Common myeloid progenitor, CD34-positive (primary cell): ENCODE results near the gene CDC42EP3.
A peak's percentile ranks its signal among the peaks of the same experiment; 100 is the strongest.

ENCODE experiments used
- CTCF ChIA-PET: fragments of 350-600 bp; sonication (Branson Sonifier 250); formaldehyde crosslinking; loops from one replicate; lab custom pipeline; 2021; ENCODE audit warnings: antibody characterized with exemption; lab: Charles Lee
- POLR2A ChIA-PET: fragments of 350-600 bp; sonication (Branson Sonifier 250); formaldehyde crosslinking; loops from one replicate; lab custom pipeline; 2021; ENCODE audit warnings: antibody characterized with exemption; lab: Charles Lee
- DNase-seq, 3 donors: peaks; one replicate each; pipeline versions ENCODE4 v3.0.0 to v3.0.0-alpha.2; 2013
- H3K27ac ChIP-seq, 2 experiments: 1 replicate in 1 of 2; 2 replicates in 1 of 2; pipeline ENCODE4 v1.7.0; 2013; ENCODE audit warnings: inconsistent platforms in 2 of 2, low read length in 2 of 2, mild to moderate bottlenecking in 2 of 2, low read depth in 1 of 2, moderate library complexity in 1 of 2; ENCODE audit not compliant: severe bottlenecking in 2 of 2, insufficient read depth in 1 of 2, poor library complexity in 1 of 2
- H3K27me3 ChIP-seq, 5 experiments: replicated peaks in 2 of 5; 1 replicate in 3 of 5; 2 replicates in 2 of 5; pipeline versions ENCODE4 v1.6.1 to v1.7.0; 2013; ENCODE audit warnings: low read length in 4 of 5, mild to moderate bottlenecking in 2 of 5, moderate library complexity in 2 of 5, inconsistent platforms in 1 of 5; ENCODE audit not compliant: insufficient read depth in 5 of 5, control insufficient read depth in 4 of 5
- H3K36me3 ChIP-seq, 4 experiments: 1 replicate in 2 of 4; 2 replicates in 2 of 4; pipeline versions ENCODE4 v1.6.1 to v1.7.0; 2013; ENCODE audit warnings: low read length in 3 of 4, control low read depth in 1 of 4, mild to moderate bottlenecking in 1 of 4; ENCODE audit not compliant: control insufficient read depth in 4 of 4, insufficient read depth in 4 of 4
- H3K4me1 ChIP-seq, 4 experiments: 1 replicate in 3 of 4; 2 replicates in 1 of 4; pipeline versions ENCODE4 v1.6.1 to v1.7.1; 2013; ENCODE audit warnings: low read length in 3 of 4, mild to moderate bottlenecking in 3 of 4, control low read depth in 1 of 4, inconsistent platforms in 1 of 4, moderate library complexity in 1 of 4; ENCODE audit not compliant: control insufficient read depth in 4 of 4, insufficient read depth in 4 of 4; ENCODE audit errors: control extremely low read depth in 1 of 4
- H3K4me3 ChIP-seq, 7 experiments: 1 replicate in 4 of 7; 2 replicates in 3 of 7; pipeline versions ENCODE4 v1.5.1 to v1.7.0; 2013; ENCODE audit warnings: mild to moderate bottlenecking in 7 of 7, low read length in 6 of 7, moderate library complexity in 6 of 7, inconsistent platforms in 2 of 7, low read depth in 2 of 7, control low read depth in 1 of 7; ENCODE audit not compliant: insufficient read depth in 4 of 7, control insufficient read depth in 1 of 7; ENCODE audit errors: extremely low read depth in 1 of 7
- H3K9me3 ChIP-seq, 5 experiments: 1 replicate in 4 of 5; 2 replicates in 1 of 5; pipeline versions ENCODE4 v1.6.1 to v1.7.1; 2013; ENCODE audit warnings: low read length in 4 of 5, mild to moderate bottlenecking in 2 of 5, inconsistent platforms in 1 of 5, low read depth in 1 of 5, moderate library complexity in 1 of 5; ENCODE audit not compliant: control insufficient read depth in 4 of 5, insufficient read depth in 2 of 5; ENCODE audit errors: control extremely low read depth in 1 of 5
- WGBS: methylation state at CpG from one replicate; pipeline ENCODE4 v1.1.5; 2013; ENCODE audit not compliant: insufficient coverage; 5-methylcytosine and 5-hydroxymethylcytosine counted together

CDC42EP3 gene

GRCh38 chr2:37666772-37667171 is 4.7 kb downstream of the CDC42EP3 start:
- Histone ChIP-seq H3K9me3 (no peaks in the 10 kb centered on the region), H3K4me3 (no peak overlapping the region), H3K36me3 (peaks cover 2 to 26% (median 4%) of the 10 kb centered on the region in 4 experiments), H3K4me1 (peaks cover 25 to 57% (median 37%) of the 10 kb centered on the region in 4 experiments), H3K27me3 (no peaks in the 10 kb centered on the region), H3K27ac (no peak overlapping the region)
- CTCF ChIA-PET, result interaction anchor here (0.8 to 2.2 kb wide), 7 partner anchors 10 to 210 kb away, joined by 3 to 10 read pairs (median 5); no protein-coding TSS in a partner anchor
- POLR2A ChIA-PET, result interaction anchor here (0.6 kb wide), 1 partner anchor 872 kb away, joined by 4 read pairs; no protein-coding TSS in a partner anchor
- DNase-seq, result no peak
- WGBS, result 100% methylated on average over 2 of the region's 2 CpGs

DNA sequence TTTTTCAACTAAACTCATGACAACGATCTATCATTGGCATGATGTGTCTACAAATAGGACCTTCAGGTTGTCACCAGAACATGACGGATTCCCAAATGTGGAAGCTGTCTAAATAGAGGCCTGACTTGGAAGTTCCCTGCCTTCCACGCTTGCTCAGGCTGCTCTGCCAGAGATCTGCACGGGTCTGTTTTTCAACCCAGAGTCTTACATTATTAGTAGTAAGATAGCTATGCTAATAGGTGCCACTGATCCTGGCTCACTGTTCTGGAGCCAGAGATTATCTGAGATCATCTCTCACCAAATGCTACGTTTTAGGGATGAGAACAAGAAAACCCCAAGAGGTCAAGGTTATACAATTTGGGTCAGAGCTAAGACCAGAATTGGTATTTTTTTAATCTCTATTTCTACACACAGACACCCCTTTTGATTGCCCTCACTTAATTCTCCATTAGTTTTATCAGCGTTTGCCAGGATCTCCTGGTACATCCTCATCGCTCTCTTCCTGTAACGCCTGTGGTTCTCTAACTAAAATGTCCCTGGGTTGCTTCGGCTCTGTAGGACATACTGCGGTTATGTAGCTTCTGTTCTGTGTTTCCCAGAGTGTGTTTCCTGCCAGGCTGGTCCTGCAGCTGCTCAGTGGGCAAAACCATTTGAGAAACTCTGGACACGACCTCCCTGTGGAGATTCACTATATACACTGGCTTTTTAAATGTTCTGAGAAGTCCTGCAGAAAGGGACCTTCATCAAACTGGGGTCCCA is 5.7 kb downstream of the CDC42EP3 start:
- peak; percentile 18 to 59 (median 55) for DNase-seq
- 66% methylated on average over 10 of the region's 11 CpGs for whole genome bisulfite sequencing
- Histone ChIP-seq H3K27ac (no peak overlapping the region), H3K4me3 (peak overlapping the region in 1 of 7 experiments; percentile 17), H3K36me3 (peaks cover 2 to 30% (median 4%) of the 10 kb centered on the region in 4 experiments), H3K9me3 (no peaks in the 10 kb centered on the region), H3K4me1 (peaks cover 25 to 56% (median 35%) of the 10 kb centered on the region in 4 experiments), H3K27me3 (no peaks in the 10 kb centered on the region)
- ChIA-PET CTCF (interaction anchor here (1.3 to 2.2 kb wide), 6 partner anchors 9 to 211 kb away, joined by 3 to 10 read pairs (median 7); no protein-coding TSS in a partner anchor), POLR2A (interaction anchor here (0.6 kb wide), 1 partner anchor 873 kb away, joined by 4 read pairs; no protein-coding TSS in a partner anchor)

DNA sequence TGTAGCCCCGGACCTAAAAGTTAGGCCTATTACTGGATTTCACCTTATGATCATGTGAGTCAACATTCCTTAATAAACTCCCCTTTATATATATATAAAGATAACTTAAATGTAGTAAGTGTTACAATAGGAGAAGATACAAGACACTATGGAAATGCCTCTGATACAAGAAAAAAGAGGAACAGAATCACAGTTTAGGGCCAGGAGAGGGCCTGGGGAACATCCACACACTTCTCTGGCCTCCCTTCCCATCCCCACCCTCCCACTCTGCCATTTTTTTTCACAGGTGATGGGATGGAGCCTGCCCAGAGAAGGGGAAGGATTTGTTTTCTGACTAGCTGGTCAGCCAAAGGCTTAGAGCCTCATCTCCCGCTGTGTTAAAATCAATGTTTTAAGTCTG is 6.4 kb downstream of the CDC42EP3 start:
- no peak for DNase-seq
- ChIA-PET POLR2A (no interaction called here), CTCF (interaction anchor here (1.3 to 2.2 kb wide), 6 partner anchors 8 to 212 kb away, joined by 3 to 10 read pairs (median 7); no protein-coding TSS in a partner anchor)
- Histone ChIP-seq H3K4me1 (peaks cover 18 to 49% (median 30%) of the 10 kb centered on the region in 4 experiments), H3K4me3 (no peak overlapping the region), H3K27me3 (no peaks in the 10 kb centered on the region), H3K27ac (no peak overlapping the region), H3K9me3 (no peaks in the 10 kb centered on the region), H3K36me3 (peaks cover 2 to 32% (median 4%) of the 10 kb centered on the region in 4 experiments)
- WGBS, result no CpG with 5 or more reads among the region's 2 CpGs

DNA sequence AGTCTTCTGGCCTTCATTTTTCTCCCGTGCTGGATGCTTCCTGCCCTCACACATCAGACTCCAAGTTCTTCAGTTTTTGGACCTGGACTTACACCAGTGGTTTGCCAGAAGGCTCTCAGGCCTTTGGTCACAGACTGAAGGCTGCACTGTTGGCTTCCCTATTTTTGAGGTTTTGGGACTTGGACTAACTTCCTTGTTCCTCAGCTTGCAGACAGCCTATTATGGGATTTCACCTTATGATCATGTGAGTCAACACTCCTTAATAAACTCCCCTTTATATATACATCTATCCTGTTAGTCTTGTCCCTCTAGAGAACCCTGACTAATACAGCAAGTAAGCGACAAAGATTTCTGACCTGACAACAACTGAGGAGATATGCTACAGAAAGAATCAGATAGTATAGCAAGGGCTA is 7.2 kb downstream of the CDC42EP3 start:
- H3K27ac ChIP-seq, result no peak overlapping the region
- no peaks in the 10 kb centered on the region for H3K27me3 ChIP-seq
- H3K4me1 ChIP-seq, result peaks cover 14 to 43% (median 22%) of the 10 kb centered on the region in 4 experiments
- H3K36me3 ChIP-seq, result peaks cover 2 to 32% (median 4%) of the 10 kb centered on the region in 4 experiments
- H3K9me3 ChIP-seq, result no peaks in the 10 kb centered on the region
- H3K4me3 ChIP-seq, result no peak overlapping the region
- ChIA-PET POLR2A (no interaction called here), CTCF (interaction anchor here (1.3 kb wide), 1 partner anchor 16 kb away, joined by 5 read pairs; no protein-coding TSS in a partner anchor)
- DNase-seq, result peak in 1 of 3 donors; percentile 30
- WGBS, result 50% methylated on average over 2 of the region's 2 CpGs

- Histone ChIP-seq H3K4me1 (peaks cover 13 to 37% (median 19%) of the 10 kb centered on the region in 4 experiments), H3K27me3 (no peaks in the 10 kb centered on the region), H3K27ac (no peak overlapping the region), H3K4me3 (no peak overlapping the region), H3K36me3 (peaks cover 2 to 31% (median 4%) of the 10 kb centered on the region in 4 experiments), H3K9me3 (no peaks in the 10 kb centered on the region)
- ChIA-PET POLR2A (no interaction called here), CTCF (interaction anchor here (1.3 kb wide), 1 partner anchor 15 kb away, joined by 5 read pairs; no protein-coding TSS in a partner anchor)
- no peak for DNase-seq
- WGBS, result 97% methylated on average over 6 of the region's 7 CpGs
These were observed 8.1 kb downstream of the CDC42EP3 start for GRCh38 chr2:37663390-37663789.

- POLR2A ChIA-PET, result interaction anchor here (0.7 kb wide), 1 partner anchor 12 kb away, joined by 3 read pairs; no protein-coding TSS in a partner anchor
- CTCF ChIA-PET, result interaction anchor here (1.1 kb wide), 1 partner anchor 151 kb away, joined by 3 read pairs; no protein-coding TSS in a partner anchor
- WGBS, result 90% methylated on average over 4 of the region's 5 CpGs
- H3K36me3 ChIP-seq, result peaks cover 0 to 28% (median 2%) of the 10 kb centered on the region in 4 experiments
- H3K27me3 ChIP-seq, result no peaks in the 10 kb centered on the region
- H3K27ac ChIP-seq, result no peak overlapping the region
- no peak overlapping the region for H3K4me3 ChIP-seq
- peaks cover 5 to 23% (median 9%) of the 10 kb centered on the region in 4 experiments for H3K4me1 ChIP-seq
- no peak for DNase-seq
- H3K9me3 ChIP-seq, result no peaks in the 10 kb centered on the region
These were observed 11.7 kb downstream of the CDC42EP3 start for GRCh38 chr2:37659723-37660122.
